ENCODE measurements around the gene GGTLC2.

GGTLC2 gene

GRCh38 chr22:22694106-22694505 lies 49.7 kb downstream of the GGTLC2 start:
- TF ChIP-seq FOXM1 (IDR thresholded peaks at IDR 0.05; ENCODE audit: borderline replicate concordance), result no peak
- no peak for TF ChIP-seq NFRKB (IDR thresholded peaks at IDR 0.05)
- no peak for TF ChIP-seq CTBP1 (IDR thresholded peaks at IDR 0.05; ENCODE audit: borderline replicate concordance)
- no peak for TF ChIP-seq BHLHE40 (IDR thresholded peaks at IDR 0.05; ENCODE audit: borderline replicate concordance)
- TF ChIP-seq FOXA1 (IDR thresholded peaks at IDR 0.05), result no peak
- no peak for TF ChIP-seq ELF4 (IDR thresholded peaks at IDR 0.05)
- no peak for TF ChIP-seq L3MBTL2 (conservative IDR thresholded peaks at IDR 0.05)
- TF ChIP-seq HDGF (IDR thresholded peaks at IDR 0.05; ENCODE audit: borderline replicate concordance), result no peak
- no peak for TF ChIP-seq SUZ12 (IDR thresholded peaks at IDR 0.05)
- no peak for TF ChIP-seq PKNOX1 (IDR thresholded peaks at IDR 0.05)
- TF ChIP-seq LEF1 (IDR thresholded peaks at IDR 0.05; ENCODE audit: borderline replicate concordance), result no peak
- TF ChIP-seq ARNT (IDR thresholded peaks at IDR 0.05), result no peak
- no peak for TF ChIP-seq SP1 (IDR thresholded peaks at IDR 0.05)
- TF ChIP-seq FOXK2 (IDR thresholded peaks at IDR 0.05), result no peak
- TF ChIP-seq TARDBP (IDR thresholded peaks at IDR 0.05), result no peak
- no peak for TF ChIP-seq ZNF384 (IDR thresholded peaks at IDR 0.05)
- DNase-seq (ENCODE audit: extremely low spot score), result no peak
- CTCF ChIA-PET, result interaction anchor here (0.6 to 1.0 kb wide), 3 partner anchors 9 to 74 kb away, joined by 3 read pairs; no protein-coding TSS in a partner anchor
- POLR2A ChIA-PET, result no interaction called here

- DNase-seq (ENCODE audit: extremely low spot score), result no peak
- CTCF ChIA-PET, result interaction anchor here (0.7 to 1.4 kb wide), 2 partner anchors 14 to 189 kb away, joined by 3 read pairs; no protein-coding TSS in a partner anchor
- POLR2A ChIA-PET, result no interaction called here
- no peak for TF ChIP-seq LEF1 (IDR thresholded peaks at IDR 0.05; ENCODE audit: borderline replicate concordance)
- TF ChIP-seq FOXM1 (IDR thresholded peaks at IDR 0.05; ENCODE audit: borderline replicate concordance), result no peak
- no peak for TF ChIP-seq L3MBTL2 (conservative IDR thresholded peaks at IDR 0.05)
- TF ChIP-seq PKNOX1 (IDR thresholded peaks at IDR 0.05), result no peak
- TF ChIP-seq TARDBP (IDR thresholded peaks at IDR 0.05), result no peak
- no peak for TF ChIP-seq SP1 (IDR thresholded peaks at IDR 0.05)
- no peak for TF ChIP-seq BHLHE40 (IDR thresholded peaks at IDR 0.05; ENCODE audit: borderline replicate concordance)
- no peak for TF ChIP-seq CTBP1 (IDR thresholded peaks at IDR 0.05; ENCODE audit: borderline replicate concordance)
- TF ChIP-seq HDGF (IDR thresholded peaks at IDR 0.05; ENCODE audit: borderline replicate concordance), result no peak
- TF ChIP-seq ELF4 (IDR thresholded peaks at IDR 0.05), result no peak
- TF ChIP-seq SUZ12 (IDR thresholded peaks at IDR 0.05), result no peak
- no peak for TF ChIP-seq ARNT (IDR thresholded peaks at IDR 0.05)
- no peak for TF ChIP-seq FOXA1 (IDR thresholded peaks at IDR 0.05)
- TF ChIP-seq NFRKB (IDR thresholded peaks at IDR 0.05), result no peak
- no peak for TF ChIP-seq FOXK2 (IDR thresholded peaks at IDR 0.05)
- no peak for TF ChIP-seq ZNF384 (IDR thresholded peaks at IDR 0.05)
Observed at GRCh38 chr22:22696104-22696503, 51.7 kb downstream of the GGTLC2 start.

Data from HEK293T (cell line).